ENCODE measurements around the gene MEF2D.
A peak's percentile ranks its signal among the peaks of the same experiment; 100 is the strongest.

MEF2D gene

DNA sequence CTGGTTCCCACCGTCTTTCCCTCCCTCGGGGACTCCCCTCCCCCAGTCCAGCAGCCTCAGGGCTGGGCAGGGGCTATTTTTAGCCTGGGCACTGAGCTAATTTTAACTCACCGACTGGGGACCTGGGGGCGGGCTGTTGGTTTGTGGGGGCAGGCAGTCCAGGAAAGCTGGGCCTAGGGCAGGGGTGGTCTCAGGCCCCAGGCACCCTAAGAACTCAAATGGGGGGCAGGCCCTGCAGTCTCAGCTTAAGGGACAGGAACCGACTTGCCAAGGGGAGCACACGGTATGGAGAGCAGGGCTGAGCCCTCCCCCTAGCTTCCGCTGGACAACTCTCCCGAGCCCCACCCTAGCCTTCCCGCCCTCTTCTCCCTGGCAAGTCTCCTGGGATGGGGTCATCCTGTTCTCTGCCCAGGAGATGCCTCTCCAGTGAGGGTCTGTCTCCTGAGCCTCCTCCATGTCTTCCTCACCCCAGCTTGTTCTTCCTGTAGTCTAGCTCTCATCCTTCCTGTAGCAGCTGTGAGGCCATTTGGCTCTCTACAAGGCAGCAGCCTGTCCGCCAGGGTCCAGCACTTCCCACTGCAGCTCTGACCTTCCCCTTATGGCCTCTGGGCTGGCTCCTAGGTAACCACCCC, 10.1 kb downstream of the MEF2D start:
- peaks cover 62% of the 10 kb centered on the region for H3K36me3 Mint-ChIP-seq
- H3K27ac Mint-ChIP-seq = peak overlapping the region; percentile 99
- peaks cover 97% of the 10 kb centered on the region for H3K4me1 Mint-ChIP-seq

DNA sequence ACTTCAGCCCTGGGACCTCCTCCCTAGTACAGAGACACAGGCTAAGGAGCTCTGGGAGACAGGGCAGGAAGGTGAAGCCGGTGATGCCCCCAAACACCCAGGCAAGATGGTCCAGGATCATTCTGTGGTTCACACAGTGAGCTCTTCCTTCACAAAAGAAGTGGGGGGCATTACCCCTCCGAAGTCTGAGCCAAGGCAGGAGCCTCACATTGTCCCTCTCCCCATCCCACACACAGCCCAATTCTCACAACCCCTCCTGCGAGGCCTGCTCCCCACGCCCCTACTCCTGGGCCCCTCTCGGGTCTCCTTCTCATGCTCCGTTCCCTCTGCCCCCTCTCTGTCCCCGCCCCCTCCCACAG, 10.7 kb downstream of the MEF2D start:
- peak overlapping the region; percentile 99 for H3K27ac Mint-ChIP-seq
- DNase-seq (ENCODE audit: low spot score in 2 of 2) = no peak
- H3K36me3 Mint-ChIP-seq = peaks cover 56% of the 10 kb centered on the region
- peaks cover 94% of the 10 kb centered on the region for H3K4me1 Mint-ChIP-seq
- H3K9me3 Mint-ChIP-seq = no peaks in the 10 kb centered on the region
- H3K4me3 Mint-ChIP-seq = peak overlapping the region; percentile 85
- ATAC-seq = no peak

More for the DNA sequence above, 10.1 kb downstream of the MEF2D start:
- H3K4me3 Mint-ChIP-seq = peak overlapping the region; percentile 85
- no peak for ATAC-seq
- H3K9me3 Mint-ChIP-seq = no peaks in the 10 kb centered on the region
- DNase-seq (ENCODE audit: low spot score in 2 of 2) = no peak

DNA sequence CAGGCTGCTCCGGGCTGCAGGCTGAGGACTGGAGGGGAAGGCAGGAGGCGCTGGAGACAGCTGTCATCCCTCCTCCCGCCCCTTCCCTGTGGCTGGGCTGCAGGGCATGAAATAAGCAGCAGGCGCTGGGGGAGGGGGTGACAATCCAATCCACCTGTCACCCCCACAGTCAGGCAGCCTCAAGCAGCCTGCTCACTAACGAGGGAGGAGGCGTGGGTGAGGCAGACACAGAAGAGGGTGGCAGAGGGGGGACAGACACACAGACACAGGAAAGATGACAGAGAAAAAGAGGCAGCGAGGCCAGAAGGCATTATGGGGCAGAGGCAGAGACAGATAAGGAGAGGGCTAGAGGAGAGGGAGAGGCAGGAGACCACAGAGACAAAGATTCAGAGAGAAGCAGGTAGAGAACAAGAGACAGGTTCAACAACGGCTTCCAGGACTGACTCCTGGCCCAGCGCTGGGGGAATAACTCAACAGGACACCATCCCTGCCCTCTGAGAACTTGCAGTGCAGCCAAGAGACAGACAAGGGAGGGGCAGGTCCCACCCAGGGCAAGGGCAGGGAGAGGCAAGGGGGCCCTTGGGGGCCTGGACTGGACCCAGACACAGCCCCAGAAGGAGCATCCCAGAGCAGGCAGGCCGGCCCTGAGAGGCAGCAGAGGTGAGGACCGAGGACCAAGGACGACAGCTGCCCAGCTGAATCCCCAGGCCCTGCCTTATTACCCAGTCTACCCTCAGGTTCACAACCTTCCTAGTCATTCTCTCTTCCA, 11.2 kb downstream of the MEF2D start:
- Mint-ChIP-seq H3K9me3 (no peaks in the 10 kb centered on the region), H3K36me3 (peaks cover 50% of the 10 kb centered on the region), H3K4me3 (peak overlapping the region; percentile 85), H3K27ac (peak overlapping the region; percentile 99), H3K4me1 (peaks cover 94% of the 10 kb centered on the region)
- DNase-seq (ENCODE audit: low spot score in 2 of 2) (no peak), ATAC-seq (peak; percentile 55)

DNA sequence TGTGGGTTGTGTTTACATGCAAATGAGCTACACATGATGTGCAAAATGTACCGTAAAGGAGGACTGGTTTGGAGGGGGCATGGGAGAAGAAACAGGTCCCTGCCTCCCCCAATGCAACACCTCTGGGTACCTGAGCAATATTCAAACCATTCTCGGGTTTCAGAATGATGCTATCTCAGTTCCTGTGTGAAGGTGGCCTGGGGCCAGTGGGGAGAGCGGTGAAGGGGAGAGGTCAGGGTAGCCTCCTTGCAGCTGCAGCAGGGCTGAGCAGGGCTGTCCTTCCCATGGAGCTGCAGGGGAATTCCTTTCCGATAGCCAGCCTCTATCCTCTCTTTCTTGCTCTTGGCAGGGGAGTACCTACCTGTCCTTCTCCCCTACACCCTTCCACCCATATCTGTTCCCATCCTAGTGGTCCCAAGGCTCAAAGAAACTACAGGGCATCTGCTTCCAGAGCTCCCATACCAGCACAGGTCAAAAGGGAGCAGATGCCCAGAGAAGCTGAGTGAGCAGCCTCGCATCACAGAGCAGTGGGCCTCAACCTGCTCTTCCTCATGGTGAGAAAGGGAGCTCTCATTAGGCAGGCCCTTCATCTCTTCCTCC, 11.9 kb downstream of the MEF2D start:
- ATAC-seq (peak; percentile 78), DNase-seq (ENCODE audit: low spot score in 2 of 2) (peak in 1 of 2 donors; percentile 78)
- H3K4me1 Mint-ChIP-seq = peaks cover 94% of the 10 kb centered on the region
- H3K36me3 Mint-ChIP-seq = peaks cover 43% of the 10 kb centered on the region
- H3K27ac Mint-ChIP-seq = peak overlapping the region; percentile 99
- H3K9me3 Mint-ChIP-seq = no peaks in the 10 kb centered on the region
- H3K4me3 Mint-ChIP-seq = peak overlapping the region; percentile 85

DNA sequence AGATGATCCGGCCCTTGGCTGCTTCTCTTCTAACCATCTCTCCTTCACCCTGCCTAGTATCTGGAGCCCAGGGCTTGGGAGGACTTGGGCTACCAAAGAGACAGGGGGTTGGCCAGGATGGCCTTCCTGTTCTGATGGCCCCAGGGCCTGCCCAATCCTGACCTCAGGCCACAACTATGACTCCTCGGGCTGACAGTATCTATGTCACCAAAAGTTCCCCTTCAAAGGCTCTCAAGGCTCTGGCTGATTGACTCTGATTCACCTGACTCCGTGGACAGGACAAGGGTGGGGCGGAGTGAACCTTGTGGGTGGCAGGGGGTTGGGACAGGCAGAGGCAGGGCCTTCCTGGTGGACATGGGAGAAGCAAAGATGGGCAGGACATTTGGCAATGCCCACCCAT, 12.7 kb downstream of the MEF2D start:
- H3K4me3 Mint-ChIP-seq = peak overlapping the region; percentile 85
- peak; percentile 88 for ATAC-seq
- H3K27ac Mint-ChIP-seq = peak overlapping the region; percentile 99
- H3K36me3 Mint-ChIP-seq = peaks cover 42% of the 10 kb centered on the region
- peak in 1 of 2 donors; percentile 73 for DNase-seq (ENCODE audit: low spot score in 2 of 2)
- H3K4me1 Mint-ChIP-seq = peaks cover 95% of the 10 kb centered on the region
- H3K9me3 Mint-ChIP-seq = no peaks in the 10 kb centered on the region

GRCh38 chr1:156486421-156487344, 13.9 kb downstream of the MEF2D start:
- Mint-ChIP-seq H3K27ac (peak overlapping the region; percentile 99), H3K9me3 (no peaks in the 10 kb centered on the region), H3K4me1 (peaks cover 95% of the 10 kb centered on the region), H3K4me3 (peak overlapping the region; percentile 85), H3K36me3 (peaks cover 47% of the 10 kb centered on the region)
- ATAC-seq (no peak), DNase-seq (ENCODE audit: low spot score in 2 of 2) (no peak)

DNA sequence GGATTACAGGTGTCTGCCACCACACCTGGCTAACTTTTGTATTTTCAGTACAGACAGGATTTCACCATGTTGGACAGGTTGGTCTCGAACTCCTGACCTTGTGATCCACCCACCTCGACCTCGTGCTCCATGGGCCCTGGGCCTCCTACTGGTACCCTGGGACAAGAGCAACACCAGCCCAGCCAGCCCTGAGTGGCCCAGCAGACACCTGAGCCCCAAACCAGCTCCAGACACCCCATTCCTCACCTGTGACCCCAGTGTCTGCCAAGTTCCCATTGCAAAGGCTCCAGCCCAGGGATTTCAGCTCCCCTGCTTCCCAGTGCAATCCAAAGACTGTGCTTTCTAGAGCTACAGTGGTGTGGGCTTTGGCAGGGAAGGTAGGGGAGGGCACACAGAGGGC, 14.6 kb downstream of the MEF2D start:
- Mint-ChIP-seq H3K36me3 (peaks cover 54% of the 10 kb centered on the region), H3K4me3 (no peak overlapping the region), H3K4me1 (peaks cover 95% of the 10 kb centered on the region)

DNA sequence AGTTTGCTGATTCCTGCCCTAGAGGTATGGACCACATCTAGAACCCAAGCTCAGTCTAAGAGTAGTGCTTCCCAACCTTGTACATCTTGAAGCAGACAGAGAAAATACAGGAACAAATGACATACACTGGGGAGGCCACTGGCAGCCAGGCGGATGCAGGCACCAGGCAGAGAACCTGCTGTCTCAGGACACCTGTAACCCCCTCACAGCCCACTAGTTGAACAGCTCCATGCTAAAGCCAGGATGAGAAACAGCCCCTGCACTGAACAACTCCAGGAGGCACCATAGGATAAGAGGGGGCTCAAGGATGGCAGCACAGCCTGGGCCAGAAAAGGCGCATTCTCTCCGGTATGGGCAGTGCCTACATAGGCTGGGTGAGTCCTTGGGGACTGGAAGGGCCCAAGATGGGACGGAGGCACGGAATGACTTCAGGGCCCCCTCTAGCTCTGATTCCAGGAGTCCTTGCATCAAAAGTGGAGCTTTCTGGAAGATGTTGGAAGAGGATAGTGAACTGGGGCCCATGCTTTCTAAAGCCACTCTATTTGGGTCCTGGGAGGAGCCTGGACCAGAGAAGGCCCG, 16.0 kb downstream of the MEF2D start:
- DNase-seq (ENCODE audit: low spot score in 2 of 2) (no peak), ATAC-seq (no peak)
- H3K4me1 Mint-ChIP-seq = peaks cover 91% of the 10 kb centered on the region
- peaks cover 63% of the 10 kb centered on the region for H3K36me3 Mint-ChIP-seq
- no peaks in the 10 kb centered on the region for H3K9me3 Mint-ChIP-seq
- no peak overlapping the region for H3K4me3 Mint-ChIP-seq
- H3K27ac Mint-ChIP-seq = peak overlapping the region; percentile 99

More for the DNA sequence above, 14.6 kb downstream of the MEF2D start:
- DNase-seq (ENCODE audit: low spot score in 2 of 2) (no peak), ATAC-seq (no peak)
- Mint-ChIP-seq H3K9me3 (no peaks in the 10 kb centered on the region), H3K27ac (peak overlapping the region; percentile 99)

DNA sequence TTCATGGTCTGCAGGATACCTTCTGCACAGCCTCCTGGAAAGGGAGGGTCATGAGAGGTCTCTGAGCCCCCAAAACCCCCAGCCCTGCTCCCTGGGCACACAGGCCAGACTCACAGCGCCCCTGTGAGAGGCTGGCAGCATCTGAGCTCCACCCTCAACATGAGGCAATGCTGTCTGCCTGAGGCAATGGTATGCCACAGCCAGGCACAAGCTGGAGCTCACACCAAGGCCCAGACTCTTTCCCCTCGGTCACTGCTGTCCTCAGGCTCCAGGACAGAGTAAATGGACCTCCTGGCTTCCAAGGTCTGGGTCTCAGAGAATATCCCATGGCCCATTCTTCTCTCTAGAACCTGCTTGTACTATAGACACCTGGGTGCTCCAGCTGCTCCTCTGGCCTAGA, 17.2 kb downstream of the MEF2D start:
- Mint-ChIP-seq H3K36me3 (peaks cover 68% of the 10 kb centered on the region), H3K4me3 (no peak overlapping the region), H3K27ac (peak overlapping the region; percentile 99), H3K4me1 (peaks cover 88% of the 10 kb centered on the region), H3K9me3 (no peaks in the 10 kb centered on the region)
- DNase-seq (ENCODE audit: low spot score in 2 of 2) = no peak
- no peak for ATAC-seq

DNA sequence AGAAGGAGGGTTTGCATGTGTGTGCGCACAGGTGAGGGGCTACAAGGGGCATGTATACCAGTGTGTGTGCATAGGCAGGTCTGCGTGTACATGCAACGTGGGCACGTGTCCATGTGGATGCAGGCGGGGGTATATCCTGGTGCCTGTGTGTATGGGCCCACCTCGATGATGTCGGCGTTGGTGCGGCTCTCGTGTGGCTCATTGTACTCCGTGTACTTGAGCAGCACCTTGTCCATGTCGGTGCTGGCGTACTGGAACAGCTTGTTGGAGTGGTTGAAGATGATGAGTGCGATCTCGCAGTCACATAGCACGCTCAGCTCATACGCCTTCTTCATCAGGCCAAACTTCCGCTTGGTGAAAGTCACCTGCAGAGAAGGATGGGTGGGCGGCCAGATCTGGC, 18.3 kb downstream of the MEF2D start:
- Mint-ChIP-seq H3K4me1 (peaks cover 85% of the 10 kb centered on the region), H3K4me3 (peak overlapping the region; percentile 48), H3K9me3 (no peaks in the 10 kb centered on the region), H3K27ac (peak overlapping the region; percentile 95), H3K36me3 (peaks cover 68% of the 10 kb centered on the region)
- DNase-seq (ENCODE audit: low spot score in 2 of 2) (no peak), ATAC-seq (no peak)

GRCh38 chr1:156481527-156481926, 19.0 kb downstream of the MEF2D start:
- Mint-ChIP-seq H3K36me3 (peaks cover 74% of the 10 kb centered on the region), H3K9me3 (no peaks in the 10 kb centered on the region), H3K27ac (peak overlapping the region; percentile 95), H3K4me1 (peaks cover 85% of the 10 kb centered on the region), H3K4me3 (peak overlapping the region; percentile 48)
- DNase-seq (ENCODE audit: low spot score in 2 of 2) = no peak
- peak; percentile 72 for ATAC-seq

GRCh38 chr1:156480411-156481192, 20.0 kb downstream of the MEF2D start:
- Mint-ChIP-seq H3K9me3 (no peaks in the 10 kb centered on the region), H3K4me1 (peaks cover 86% of the 10 kb centered on the region), H3K36me3 (peaks cover 74% of the 10 kb centered on the region), H3K27ac (peak overlapping the region; percentile 95), H3K4me3 (peak overlapping the region; percentile 48)
- ATAC-seq (peak; percentile 79), DNase-seq (ENCODE audit: low spot score in 2 of 2) (peak; percentile 69 to 87)

DNA sequence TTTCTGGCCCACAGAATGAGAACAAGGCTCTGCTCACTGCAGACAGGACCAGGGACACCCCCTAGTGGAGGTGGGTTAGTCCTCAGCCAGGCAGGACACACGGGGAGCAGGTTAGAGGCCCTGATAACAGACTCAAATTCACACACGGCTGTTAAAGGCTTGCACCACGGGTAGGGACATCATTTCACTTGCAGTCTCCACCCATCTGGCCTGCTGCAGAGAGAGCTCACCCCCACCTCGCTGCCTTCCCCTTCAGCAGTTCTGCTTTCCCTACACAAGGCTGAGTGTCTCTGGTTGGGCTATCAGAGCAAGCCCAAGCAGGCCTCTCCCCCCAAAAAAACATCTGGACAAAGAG, 20.6 kb downstream of the MEF2D start:
- ATAC-seq = no peak
- Mint-ChIP-seq H3K36me3 (peaks cover 80% of the 10 kb centered on the region), H3K27ac (peak overlapping the region; percentile 95), H3K9me3 (no peaks in the 10 kb centered on the region), H3K4me1 (peaks cover 90% of the 10 kb centered on the region), H3K4me3 (no peak overlapping the region)
- DNase-seq (ENCODE audit: low spot score in 2 of 2) = no peak
